ENCODE results near the gene SEPSECS. TPM values are rescaled to one million over a fixed set of nuclear protein-coding genes. Genes with fewer than 3 reads are reported as not detected.

Gene SEPSECS
- total and polyA plus RNA-seq, 2 of the 13 experiments (the other 11 are each of a cell fraction or from before 2014, with no cell fraction given) = 9.4 to 14.3 TPM

- TF ChIP-seq, protein P1, sequence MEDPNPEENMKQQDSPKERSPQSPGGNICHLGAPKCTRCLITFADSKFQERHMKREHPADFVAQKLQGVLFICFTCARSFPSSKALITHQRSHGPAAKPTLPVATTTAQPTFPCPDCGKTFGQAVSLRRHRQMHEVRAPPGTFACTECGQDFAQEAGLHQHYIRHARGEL (CRISPR knock-in tag; IDR thresholded peaks at IDR 0.05) = no peak
- TF ChIP-seq, protein P2, sequence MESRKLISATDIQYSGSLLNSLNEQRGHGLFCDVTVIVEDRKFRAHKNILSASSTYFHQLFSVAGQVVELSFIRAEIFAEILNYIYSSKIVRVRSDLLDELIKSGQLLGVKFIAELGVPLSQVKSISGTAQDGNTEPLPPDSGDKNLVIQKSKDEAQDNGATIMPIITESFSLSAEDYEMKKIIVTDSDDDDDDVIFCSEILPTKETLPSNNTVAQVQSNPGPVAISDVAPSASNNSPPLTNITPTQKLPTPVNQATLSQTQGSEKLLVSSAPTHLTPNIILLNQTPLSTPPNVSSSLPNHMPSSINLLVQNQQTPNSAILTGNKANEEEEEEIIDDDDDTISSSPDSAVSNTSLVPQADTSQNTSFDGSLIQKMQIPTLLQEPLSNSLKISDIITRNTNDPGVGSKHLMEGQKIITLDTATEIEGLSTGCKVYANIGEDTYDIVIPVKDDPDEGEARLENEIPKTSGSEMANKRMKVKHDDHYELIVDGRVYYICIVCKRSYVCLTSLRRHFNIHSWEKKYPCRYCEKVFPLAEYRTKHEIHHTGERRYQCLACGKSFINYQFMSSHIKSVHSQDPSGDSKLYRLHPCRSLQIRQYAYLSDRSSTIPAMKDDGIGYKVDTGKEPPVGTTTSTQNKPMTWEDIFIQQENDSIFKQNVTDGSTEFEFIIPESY (CRISPR knock-in tag; IDR thresholded peaks at IDR 0.05) = no peak
- TF ChIP-seq HNRNPK (IDR thresholded peaks at IDR 0.05; ENCODE audit: low read depth, low read length, poor library complexity, severe bottlenecking) = no peak
- TF ChIP-seq ZBTB14 (CRISPR knock-in tag; IDR thresholded peaks at IDR 0.05) = no peak
- TF ChIP-seq U2AF1 (optimal IDR thresholded peaks at IDR 0.05; ENCODE audit: low read depth, low read length) = no peak
These were observed 64.4 kb downstream of the SEPSECS start (continued) for GRCh38 chr4:25095837-25096236.

DNA sequence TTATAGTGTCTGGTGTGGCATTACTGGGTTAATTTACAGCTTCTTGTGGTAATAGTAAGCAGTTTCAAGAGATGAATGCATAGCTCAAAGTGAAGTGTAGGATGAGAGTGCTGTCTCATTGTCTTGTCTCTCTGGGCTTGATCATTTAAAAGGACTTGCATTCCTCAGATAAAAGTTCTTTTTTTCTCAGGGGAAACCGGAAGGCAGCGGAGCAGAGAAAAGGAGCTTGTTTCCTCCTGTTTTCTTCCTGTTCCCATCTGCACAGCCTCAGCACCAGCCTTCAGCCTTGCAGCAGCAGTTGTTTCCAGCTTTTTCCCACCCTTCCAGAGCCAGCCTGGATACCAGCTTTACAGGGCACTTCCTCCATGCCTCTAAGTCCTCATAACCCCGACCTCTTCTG, 68.1 kb downstream of the SEPSECS start:
- intact Hi-C loops (cut with micrococcal nuclease; ENCODE audit: unreplicated experiment) = no loop called here
- POLR2A ChIA-PET = no interaction called here
- no peak for ATAC-seq
- no peaks in the 10 kb centered on the region for H3K79me2 ChIP-seq (ENCODE audit: insufficient read depth, low read length)
- H3K36me3 ChIP-seq (replicated peaks in 1 of 2; ENCODE audit: control insufficient read depth in 1 of 2, insufficient read depth in 2 of 2, low read length in 2 of 2) = no peaks in the 10 kb centered on the region
- H3K27me3 ChIP-seq (ENCODE audit: control insufficient read depth in 1 of 2, insufficient read depth in 2 of 2, low read length in 2 of 2) = peaks cover 0 to 52% of the 10 kb centered on the region in 2 experiments; a peak in 4 of 5 replicates
- DNase-seq (ENCODE audit: low spot score) = no peak
- H3K9me3 ChIP-seq (ENCODE audit: low read length) = no peaks in the 10 kb centered on the region
- WGBS (ENCODE audit: low lambda C conversion rate) = 35% methylated on average over 3 of the region's 3 CpGs
- H4K20me1 ChIP-seq (ENCODE audit: insufficient read depth, low read length) = no peaks in the 10 kb centered on the region
- H3K4me2 ChIP-seq (ENCODE audit: low read depth, low read length) = no peak overlapping the region
- no peak overlapping the region for H3K9ac ChIP-seq (ENCODE audit: insufficient read depth, low read depth, low read length)
- CTCF ChIA-PET (ENCODE audit: low intra/inter-chr PET ratio, low total read pairs) = no interaction called here
- BruUV-seq (replicated peaks) = no TSS peak
- H3K4me3 ChIP-seq (replicated peaks in 1 of 3; ENCODE audit: insufficient read depth in 1 of 3, low read depth in 2 of 3, low read length in 3 of 3) = no peak overlapping the region
- FAIRE-seq = no peak
- in situ Hi-C loops (cut with HindIII; ENCODE audit: extremely low pct_ligation_motif_present, low pct_unique_long_range_greater_than_20kb) = no loop called here
- no peak overlapping the region for H3K27ac ChIP-seq (ENCODE audit: extremely low read length, insufficient read depth, low read length)
- H3K4me1 ChIP-seq (ENCODE audit: insufficient read depth, low read length) = no peaks in the 10 kb centered on the region
- H2AFZ ChIP-seq (ENCODE audit: low read length) = no peak overlapping the region
- TF ChIP-seq DDIT3 (CRISPR knock-in tag; IDR thresholded peaks at IDR 0.05) (no peak), ZBTB38 (CRISPR knock-in tag; IDR thresholded peaks at IDR 0.05) (no peak), ZNF138 (CRISPR knock-in tag; IDR thresholded peaks at IDR 0.05; ENCODE audit: low read depth) (no peak), ZFP1 (CRISPR knock-in tag; IDR thresholded peaks at IDR 0.05) (no peak), ZNF646 (CRISPR knock-in tag; IDR thresholded peaks at IDR 0.05) (no peak)
- TF ChIP-seq, protein P3, sequence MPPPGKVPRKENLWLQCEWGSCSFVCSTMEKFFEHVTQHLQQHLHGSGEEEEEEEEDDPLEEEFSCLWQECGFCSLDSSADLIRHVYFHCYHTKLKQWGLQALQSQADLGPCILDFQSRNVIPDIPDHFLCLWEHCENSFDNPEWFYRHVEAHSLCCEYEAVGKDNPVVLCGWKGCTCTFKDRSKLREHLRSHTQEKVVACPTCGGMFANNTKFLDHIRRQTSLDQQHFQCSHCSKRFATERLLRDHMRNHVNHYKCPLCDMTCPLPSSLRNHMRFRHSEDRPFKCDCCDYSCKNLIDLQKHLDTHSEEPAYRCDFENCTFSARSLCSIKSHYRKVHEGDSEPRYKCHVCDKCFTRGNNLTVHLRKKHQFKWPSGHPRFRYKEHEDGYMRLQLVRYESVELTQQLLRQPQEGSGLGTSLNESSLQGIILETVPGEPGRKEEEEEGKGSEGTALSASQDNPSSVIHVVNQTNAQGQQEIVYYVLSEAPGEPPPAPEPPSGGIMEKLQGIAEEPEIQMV (CRISPR knock-in tag; IDR thresholded peaks at IDR 0.05; ENCODE audit: low read depth) = no peak
